ENCODE data around the gene RTRAF.

Gene RTRAF

GRCh38 chr14:52020866-52021717 lies 31.7 kb downstream of the RTRAF start:
- no peak for DNase-seq (ENCODE audit: low spot score)

- DNase-seq (ENCODE audit: low spot score) = no peak
Measured at GRCh38 chr14:52021957-52022600, 32.7 kb downstream of the RTRAF start.

- DNase-seq (ENCODE audit: low spot score) = no peak
Measured at GRCh38 chr14:52023518-52023917, 34.2 kb downstream of the RTRAF start.

GRCh38 chr14:52025310-52025709 lies 36.0 kb downstream of the RTRAF start:
- DNase-seq (ENCODE audit: low spot score) = no peak

- no peak for DNase-seq (ENCODE audit: low spot score)
Measured at GRCh38 chr14:52026017-52026660, 36.8 kb downstream of the RTRAF start.

- DNase-seq (ENCODE audit: low spot score) = no peak
Measured at GRCh38 chr14:52026901-52027300, 37.6 kb downstream of the RTRAF start.

- DNase-seq (ENCODE audit: low spot score) = no peak
Measured at GRCh38 chr14:52029881-52030280, 40.5 kb downstream of the RTRAF start.

- DNase-seq (ENCODE audit: low spot score) = no peak
Measured at GRCh38 chr14:52031781-52032180, 42.4 kb downstream of the RTRAF start.

- DNase-seq (ENCODE audit: low spot score) = no peak
Measured at GRCh38 chr14:52032204-52032801, 43.0 kb downstream of the RTRAF start.

GRCh38 chr14:52033101-52033642 lies 43.8 kb downstream of the RTRAF start:
- no peak for DNase-seq (ENCODE audit: low spot score)

GRCh38 chr14:52039124-52039815 lies 49.9 kb downstream of the RTRAF start:
- no peak for DNase-seq (ENCODE audit: low spot score)

- no peak for DNase-seq (ENCODE audit: low spot score)
Measured at GRCh38 chr14:52040598-52040997, 51.3 kb downstream of the RTRAF start.

- DNase-seq (ENCODE audit: low spot score) = no peak
Measured at GRCh38 chr14:52042371-52043289, 53.3 kb downstream of the RTRAF start.

GRCh38 chr14:52043690-52044089 lies 54.3 kb downstream of the RTRAF start:
- peak; percentile 51 for DNase-seq (ENCODE audit: low spot score)

- no peak for DNase-seq (ENCODE audit: low spot score)
Measured at GRCh38 chr14:52044791-52045522, 55.6 kb downstream of the RTRAF start.

- DNase-seq (ENCODE audit: low spot score) = no peak
Measured at GRCh38 chr14:52046376-52046917, 57.1 kb downstream of the RTRAF start.

GRCh38 chr14:52048116-52048515 lies 58.8 kb downstream of the RTRAF start:
- DNase-seq (ENCODE audit: low spot score) = no peak

GRCh38 chr14:52048641-52049204 lies 59.4 kb downstream of the RTRAF start:
- DNase-seq (ENCODE audit: low spot score) = no peak

GRCh38 chr14:52049271-52049670 lies 59.9 kb downstream of the RTRAF start:
- DNase-seq (ENCODE audit: low spot score) = no peak
